Caco-2 (cell line): ENCODE data around the gene CHST14. TPM values are rescaled to one million over a fixed set of nuclear protein-coding genes. Genes with fewer than 3 reads are reported as not detected.

Experiments
- BruUV-seq: library from RNA; stranded (reverse); fragments of 400-500 nt; replicated peaks from 2 replicates; lab custom pipeline; 2021; lab: Mats Ljungman, UMichigan
- CTCF ChIA-PET: fragments of 300-600 bp; sonication (Branson Sonifier 250); formaldehyde crosslinking; loops from one replicate; lab custom pipeline; 2022; ENCODE audit warnings: antibody characterized with exemption; lab: Charles Lee
- POLR2A ChIA-PET: fragments of 300-600 bp; sonication (Branson Sonifier 250); formaldehyde crosslinking; loops from one replicate; lab custom pipeline; 2022; ENCODE audit warnings: antibody characterized with exemption; lab: Charles Lee
- DNase-seq, 2 experiments: peaks; one replicate each; pipeline versions ENCODE4 v3.0.0 to v3.0.0-alpha.2; 2020 to 2022
- H3K27me3 ChIP-seq: replicated peaks from 2 replicates; pipeline ENCODE4 v1.6.0; 2011; ENCODE audit warnings: low read length; ENCODE audit not compliant: control insufficient read depth, insufficient read depth
- H3K36me3 ChIP-seq: 2 replicates; pipeline ENCODE4 v1.5.1; 2011; ENCODE audit warnings: low read length; ENCODE audit not compliant: control insufficient read depth, insufficient read depth
- H3K4me1 ChIP-seq: fragments of 250-450 bp; sonication (Bioruptor Pico); 2 replicates; pipeline ENCODE4 v1.5.1; 2020; ENCODE audit warnings: mild to moderate bottlenecking
- H3K4me3 ChIP-seq: 2 replicates; pipeline ENCODE4 v1.5.1; 2011; ENCODE audit warnings: low read depth, mild to moderate bottlenecking, control low read depth, low read length
- H3K9me3 ChIP-seq: fragments of 250-450 bp; sonication (Bioruptor Pico); 2 replicates; pipeline ENCODE4 v1.5.1; 2020; ENCODE audit warnings: mild to moderate bottlenecking, moderate library complexity
- H3K27ac Mint-ChIP-seq: one replicate; pipeline ENCODE4 v1.8.0; 2022; ENCODE audit warnings: mixed read lengths; ENCODE audit not compliant: unreplicated experiment
- H3K27me3 Mint-ChIP-seq: one replicate; pipeline ENCODE4 v1.8.0; 2022; ENCODE audit warnings: mixed read lengths; ENCODE audit not compliant: insufficient read depth, unreplicated experiment
- H3K36me3 Mint-ChIP-seq: one replicate; pipeline ENCODE4 v1.8.0; 2022; ENCODE audit warnings: mild to moderate bottlenecking, mixed read lengths; ENCODE audit not compliant: insufficient read depth, unreplicated experiment
- H3K4me1 Mint-ChIP-seq: one replicate; pipeline ENCODE4 v1.8.0; 2022; ENCODE audit warnings: low read depth, mixed read lengths; ENCODE audit not compliant: unreplicated experiment
- H3K4me3 Mint-ChIP-seq: one replicate; pipeline ENCODE4 v1.8.0; 2022; ENCODE audit warnings: mild to moderate bottlenecking, moderate library complexity, mixed read lengths; ENCODE audit not compliant: unreplicated experiment
- H3K9me3 Mint-ChIP-seq: one replicate; pipeline ENCODE4 v1.8.0; 2022; ENCODE audit warnings: mixed read lengths; ENCODE audit not compliant: unreplicated experiment
- intact Hi-C: fragments of 100-400 bp; cut with micrococcal nuclease; formaldehyde crosslinking; loops from one replicate; pipeline ENCODE4 v1.10.0; 2022; ENCODE audit not compliant: unreplicated experiment
- total RNA-seq: library from RNA; stranded (reverse); gene quantifications from 2 replicates; pipeline ENCODE4 v1.2.3, GENCODE V29; 2022
- TF ChIP-seq, protein P1 (sequence below), 2 experiments: fragments of 200-600 bp in 1 of 2; IDR thresholded peaks; 1 replicate in 1 of 2; 2 replicates in 1 of 2; pipeline versions ENCODE4 v1.5.1 to v1.8.0; 2011 to 2022; ENCODE audit warnings: antibody characterized with exemption in 1 of 2, control low read depth in 1 of 2, inconsistent platforms in 1 of 2, low read depth in 1 of 2, low read length in 1 of 2, mild to moderate bottlenecking in 1 of 2, moderate library complexity in 1 of 2; ENCODE audit not compliant: insufficient read depth in 1 of 2, severe bottlenecking in 1 of 2, unreplicated experiment in 1 of 2

CHST14 gene
- total RNA-seq, 1 experiment from 2014 or later: 19.6 TPM

DNA sequence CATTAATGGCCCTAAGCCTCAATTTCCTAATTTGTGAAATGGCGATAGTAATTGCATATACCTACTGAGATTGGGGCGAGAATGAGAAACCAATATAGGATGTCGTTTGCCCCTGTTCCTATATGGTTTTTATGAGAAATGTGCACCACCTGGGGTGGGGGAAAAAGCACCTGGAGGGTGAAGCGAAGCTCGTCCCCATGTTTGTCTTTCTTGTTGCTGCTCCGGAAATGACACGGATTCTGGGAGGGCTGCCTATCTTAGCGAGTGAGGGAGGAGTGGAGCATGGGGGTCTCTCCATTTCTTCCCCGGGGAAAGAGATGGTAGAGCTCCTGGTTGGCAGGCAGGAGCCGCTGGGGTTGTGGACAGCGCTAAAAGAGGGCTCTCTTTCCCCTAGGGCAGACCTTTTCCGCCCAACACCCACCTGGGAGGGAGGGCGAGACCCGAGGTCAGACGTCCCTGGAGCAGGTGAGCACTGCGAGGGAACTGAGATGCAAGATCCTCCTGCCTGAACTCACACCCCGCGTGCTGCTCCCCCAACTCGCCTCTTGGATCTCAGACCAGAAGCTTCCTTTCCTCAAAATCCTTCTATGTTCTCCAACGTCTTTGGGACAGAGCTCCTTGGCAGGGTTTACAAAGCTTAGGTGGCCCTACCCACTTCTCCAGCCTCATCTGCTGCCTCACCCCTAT is 35.6 kb upstream of the CHST14 start:
- intact Hi-C loops: no loop called here
- ChIA-PET CTCF (interaction anchor here (0.6 kb wide), 1 partner anchor 321 kb away, joined by 3 read pairs; no protein-coding TSS in a partner anchor), POLR2A (no interaction called here)
- Histone ChIP-seq H3K9me3 (no peaks in the 10 kb centered on the region), H3K4me3 (no peak overlapping the region), H3K4me1 (peaks cover 21% of the 10 kb centered on the region), H3K27me3 (no peaks in the 10 kb centered on the region), H3K36me3 (no peaks in the 10 kb centered on the region)
- Mint-ChIP-seq H3K27me3 (no peaks in the 10 kb centered on the region), H3K36me3 (peaks cover 5% of the 10 kb centered on the region), H3K4me3 (peak overlapping the region; percentile 76), H3K4me1 (peaks cover 23% of the 10 kb centered on the region), H3K27ac (no peak overlapping the region), H3K9me3 (no peaks in the 10 kb centered on the region)
- BruUV-seq: no TSS peak
- DNase-seq: no peak
- TF ChIP-seq, protein P1, sequence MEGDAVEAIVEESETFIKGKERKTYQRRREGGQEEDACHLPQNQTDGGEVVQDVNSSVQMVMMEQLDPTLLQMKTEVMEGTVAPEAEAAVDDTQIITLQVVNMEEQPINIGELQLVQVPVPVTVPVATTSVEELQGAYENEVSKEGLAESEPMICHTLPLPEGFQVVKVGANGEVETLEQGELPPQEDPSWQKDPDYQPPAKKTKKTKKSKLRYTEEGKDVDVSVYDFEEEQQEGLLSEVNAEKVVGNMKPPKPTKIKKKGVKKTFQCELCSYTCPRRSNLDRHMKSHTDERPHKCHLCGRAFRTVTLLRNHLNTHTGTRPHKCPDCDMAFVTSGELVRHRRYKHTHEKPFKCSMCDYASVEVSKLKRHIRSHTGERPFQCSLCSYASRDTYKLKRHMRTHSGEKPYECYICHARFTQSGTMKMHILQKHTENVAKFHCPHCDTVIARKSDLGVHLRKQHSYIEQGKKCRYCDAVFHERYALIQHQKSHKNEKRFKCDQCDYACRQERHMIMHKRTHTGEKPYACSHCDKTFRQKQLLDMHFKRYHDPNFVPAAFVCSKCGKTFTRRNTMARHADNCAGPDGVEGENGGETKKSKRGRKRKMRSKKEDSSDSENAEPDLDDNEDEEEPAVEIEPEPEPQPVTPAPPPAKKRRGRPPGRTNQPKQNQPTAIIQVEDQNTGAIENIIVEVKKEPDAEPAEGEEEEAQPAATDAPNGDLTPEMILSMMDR (IDR thresholded peaks at IDR 0.05; ENCODE audit: insufficient read depth in 1 of 2, low read depth in 1 of 2, low read length in 1 of 2, severe bottlenecking in 1 of 2, unreplicated experiment in 1 of 2): no peak

DNA sequence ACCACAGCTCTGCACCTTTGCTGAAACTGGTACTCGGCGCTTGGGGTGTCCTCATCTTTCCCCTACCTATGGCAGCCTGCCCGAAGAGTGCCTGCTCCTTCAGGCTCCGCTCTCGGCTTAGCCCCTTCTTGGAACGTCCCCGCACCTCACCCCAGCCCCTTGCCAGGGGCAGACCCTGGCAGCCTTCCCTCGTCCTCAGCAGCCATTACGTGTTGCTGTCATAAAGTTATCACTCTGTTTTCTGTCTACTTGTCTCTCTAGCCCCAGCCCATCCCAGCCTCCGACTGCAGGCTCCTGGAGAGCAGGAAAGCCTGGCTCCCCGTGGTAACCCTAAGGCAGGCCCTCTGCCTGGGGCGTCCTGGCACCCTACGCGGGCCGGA is 35.1 kb upstream of the CHST14 start:
- Mint-ChIP-seq H3K27ac (no peak overlapping the region), H3K27me3 (no peaks in the 10 kb centered on the region), H3K36me3 (peaks cover 10% of the 10 kb centered on the region), H3K9me3 (no peaks in the 10 kb centered on the region), H3K4me1 (peaks cover 18% of the 10 kb centered on the region), H3K4me3 (peak overlapping the region; percentile 76)
- H3K4me1 ChIP-seq: peaks cover 15% of the 10 kb centered on the region
- BruUV-seq: no TSS peak
- POLR2A ChIA-PET: no interaction called here
- intact Hi-C loops: no loop called here
- H3K36me3 ChIP-seq: no peaks in the 10 kb centered on the region
- H3K27me3 ChIP-seq: no peaks in the 10 kb centered on the region
- no peaks in the 10 kb centered on the region for H3K9me3 ChIP-seq
- CTCF ChIA-PET: no interaction called here
- TF ChIP-seq, protein P1 (IDR thresholded peaks at IDR 0.05; ENCODE audit: insufficient read depth in 1 of 2, low read depth in 1 of 2, low read length in 1 of 2, severe bottlenecking in 1 of 2, unreplicated experiment in 1 of 2): no peak
- DNase-seq: no peak
- peak overlapping the region; percentile 49 for H3K4me3 ChIP-seq

DNA sequence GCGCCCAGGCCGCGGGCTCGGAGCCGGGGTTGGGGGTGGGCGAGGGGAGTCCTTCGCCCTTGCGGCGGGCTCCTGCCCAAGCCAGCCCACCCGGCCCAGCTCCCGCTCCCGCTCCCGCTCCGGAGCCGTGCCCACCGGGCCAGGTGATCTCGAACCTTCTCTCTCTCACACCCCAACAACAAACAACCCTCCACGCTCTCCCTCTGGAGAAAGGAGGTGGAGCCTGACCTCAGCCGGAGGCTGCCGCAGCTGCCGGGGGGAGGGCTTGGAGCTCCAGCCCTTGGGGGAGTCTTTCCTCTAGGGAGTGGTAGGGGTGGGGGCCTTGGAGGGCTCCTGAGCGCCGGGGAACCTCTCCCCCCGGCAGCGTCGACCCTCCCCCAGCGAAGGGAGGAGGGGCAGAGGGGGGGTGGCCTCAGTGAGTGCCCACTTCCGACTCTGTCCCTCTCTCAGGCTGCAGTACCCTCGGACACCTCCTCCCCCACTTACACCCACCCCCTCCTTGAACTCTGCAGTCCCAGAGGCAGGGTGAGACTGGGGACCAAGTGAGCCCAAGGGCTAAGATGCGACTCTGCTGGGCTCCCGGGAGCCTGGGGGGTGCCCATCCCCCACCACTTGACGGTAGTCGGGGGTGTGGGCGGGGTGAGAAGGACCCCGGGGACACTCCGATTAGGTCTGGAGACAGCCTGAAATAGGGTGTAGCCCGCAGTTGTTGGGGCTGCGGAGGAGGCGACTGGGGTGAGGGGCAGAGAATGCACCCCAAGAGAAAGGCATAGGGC is 34.5 kb upstream of the CHST14 start:
- no TSS peak for BruUV-seq
- Mint-ChIP-seq H3K27ac (no peak overlapping the region), H3K4me3 (peak overlapping the region; percentile 76), H3K27me3 (no peaks in the 10 kb centered on the region), H3K9me3 (no peaks in the 10 kb centered on the region), H3K36me3 (peaks cover 11% of the 10 kb centered on the region), H3K4me1 (peaks cover 16% of the 10 kb centered on the region)
- TF ChIP-seq, protein P1 (IDR thresholded peaks at IDR 0.05; ENCODE audit: insufficient read depth in 1 of 2, low read depth in 1 of 2, low read length in 1 of 2, severe bottlenecking in 1 of 2, unreplicated experiment in 1 of 2): no peak
- Histone ChIP-seq H3K27me3 (no peaks in the 10 kb centered on the region), H3K4me3 (peak overlapping the region; percentile 49), H3K36me3 (no peaks in the 10 kb centered on the region), H3K9me3 (no peaks in the 10 kb centered on the region), H3K4me1 (peaks cover 15% of the 10 kb centered on the region)
- POLR2A ChIA-PET: no interaction called here
- intact Hi-C loops: no loop called here
- DNase-seq: peak in 1 of 2 experiments; percentile 42
- CTCF ChIA-PET: interaction anchor here (1.0 kb wide), 1 partner anchor 14 kb away, joined by 3 read pairs; no protein-coding TSS in a partner anchor
